ENCODE measurements around the gene CHN1.

- no peak for TF ChIP-seq CTCF (IDR thresholded peaks at IDR 0.05)
- no peak for TF ChIP-seq POLR2A (IDR thresholded peaks at IDR 0.05)
These were observed 17.7 kb upstream of the CHN1 start for GRCh38 chr2:175022923-175023322.

Data from thyroid gland (tissue), 4 donors.